Bronchial epithelial cell (primary cell): ENCODE data around the gene DLGAP4. TPM values are rescaled to one million over a fixed set of nuclear protein-coding genes. Genes with fewer than 3 reads are reported as not detected.

Source experiments
- DNase-seq: peaks from one replicate; pipeline ENCODE4 v3.0.0-alpha.2; 2010; ENCODE audit warnings: low read depth
- FAIRE-seq: peaks from 2 replicates; lab custom pipeline; 2011; peaks lifted over from hg19 to GRCh38; lab: Jason Lieb, UNC
- H3K27me3 ChIP-seq: 2 replicates; pipeline ENCODE4 v1.5.1; 2011; ENCODE audit warnings: low read length; ENCODE audit not compliant: control insufficient read depth, insufficient read depth
- H3K36me3 ChIP-seq: 2 replicates; pipeline ENCODE4 v1.5.1; 2011; ENCODE audit warnings: low read length; ENCODE audit not compliant: control insufficient read depth, insufficient read depth
- H3K4me3 ChIP-seq: 2 replicates; pipeline ENCODE4 v1.5.1; 2011; ENCODE audit warnings: mild to moderate bottlenecking, low read depth, low read length, control low read depth
- total RNA-seq: library from RNA; depleted of rRNA; stranded (reverse); fragments of >200 nt; gene quantifications from 2 replicates; pipeline ENCODE4 v1.2.1, GENCODE V29; 2014
- TF ChIP-seq, protein P1 (sequence below): IDR thresholded peaks from 2 replicates; pipeline ENCODE4 v1.5.1; 2011; ENCODE audit warnings: mild to moderate bottlenecking, moderate library complexity, low read length, control low read depth, inconsistent platforms; ENCODE audit not compliant: insufficient read depth, severe bottlenecking

The DLGAP4 gene
- total RNA-seq, 1 donor from 2014 or later: 5.5 TPM

DNA sequence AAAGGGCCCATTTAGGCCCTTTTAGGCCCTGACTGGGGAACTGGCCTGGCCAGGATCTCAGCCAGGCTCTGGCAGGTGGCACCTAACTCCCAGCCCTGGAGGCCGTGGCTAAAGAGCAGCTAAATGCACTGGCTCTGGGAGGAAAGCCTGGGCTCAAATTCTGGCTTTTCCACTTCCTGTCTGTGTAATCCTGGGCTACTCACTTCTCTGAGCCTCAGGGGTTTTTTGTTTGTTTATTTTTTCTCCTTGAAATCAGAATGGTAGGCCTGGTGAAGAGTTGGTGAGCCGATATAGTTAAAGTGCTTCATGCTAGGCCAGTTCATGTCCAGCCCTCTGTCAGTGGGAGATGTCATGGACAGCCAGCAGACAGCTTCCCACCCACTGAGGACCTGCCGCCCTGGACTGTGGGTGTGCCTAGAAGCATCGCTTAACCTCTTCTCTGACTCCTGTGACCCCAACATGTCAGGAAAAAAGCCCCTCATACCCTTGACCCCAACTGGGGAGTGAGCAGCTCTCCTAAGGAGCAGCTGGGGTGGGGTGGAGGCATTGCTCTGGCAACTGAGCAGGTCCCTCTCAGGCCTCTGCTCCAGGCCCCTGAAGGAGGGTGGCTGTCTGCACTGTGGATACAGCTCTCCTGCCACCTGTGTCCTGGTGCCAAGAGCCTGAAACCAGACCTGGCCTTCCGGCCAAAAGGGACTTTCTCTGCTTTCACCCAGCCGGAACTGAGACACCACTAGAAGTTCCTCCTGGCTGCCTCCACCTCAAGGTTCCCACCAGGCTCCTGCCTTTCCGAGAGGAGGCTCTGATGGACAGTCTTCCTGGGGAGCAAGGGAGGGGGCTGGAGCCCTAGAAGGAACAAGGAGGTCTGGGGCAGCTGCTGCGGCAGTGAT is 178.0 kb downstream of the DLGAP4 start:
- DNase-seq (peak; percentile 44), FAIRE-seq (no peak)
- H3K27me3 ChIP-seq: no peaks in the 10 kb centered on the region
- TF ChIP-seq, protein P1, sequence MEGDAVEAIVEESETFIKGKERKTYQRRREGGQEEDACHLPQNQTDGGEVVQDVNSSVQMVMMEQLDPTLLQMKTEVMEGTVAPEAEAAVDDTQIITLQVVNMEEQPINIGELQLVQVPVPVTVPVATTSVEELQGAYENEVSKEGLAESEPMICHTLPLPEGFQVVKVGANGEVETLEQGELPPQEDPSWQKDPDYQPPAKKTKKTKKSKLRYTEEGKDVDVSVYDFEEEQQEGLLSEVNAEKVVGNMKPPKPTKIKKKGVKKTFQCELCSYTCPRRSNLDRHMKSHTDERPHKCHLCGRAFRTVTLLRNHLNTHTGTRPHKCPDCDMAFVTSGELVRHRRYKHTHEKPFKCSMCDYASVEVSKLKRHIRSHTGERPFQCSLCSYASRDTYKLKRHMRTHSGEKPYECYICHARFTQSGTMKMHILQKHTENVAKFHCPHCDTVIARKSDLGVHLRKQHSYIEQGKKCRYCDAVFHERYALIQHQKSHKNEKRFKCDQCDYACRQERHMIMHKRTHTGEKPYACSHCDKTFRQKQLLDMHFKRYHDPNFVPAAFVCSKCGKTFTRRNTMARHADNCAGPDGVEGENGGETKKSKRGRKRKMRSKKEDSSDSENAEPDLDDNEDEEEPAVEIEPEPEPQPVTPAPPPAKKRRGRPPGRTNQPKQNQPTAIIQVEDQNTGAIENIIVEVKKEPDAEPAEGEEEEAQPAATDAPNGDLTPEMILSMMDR: no peak
- no peak overlapping the region for H3K4me3 ChIP-seq
- peaks cover 7% of the 10 kb centered on the region for H3K36me3 ChIP-seq

DNA sequence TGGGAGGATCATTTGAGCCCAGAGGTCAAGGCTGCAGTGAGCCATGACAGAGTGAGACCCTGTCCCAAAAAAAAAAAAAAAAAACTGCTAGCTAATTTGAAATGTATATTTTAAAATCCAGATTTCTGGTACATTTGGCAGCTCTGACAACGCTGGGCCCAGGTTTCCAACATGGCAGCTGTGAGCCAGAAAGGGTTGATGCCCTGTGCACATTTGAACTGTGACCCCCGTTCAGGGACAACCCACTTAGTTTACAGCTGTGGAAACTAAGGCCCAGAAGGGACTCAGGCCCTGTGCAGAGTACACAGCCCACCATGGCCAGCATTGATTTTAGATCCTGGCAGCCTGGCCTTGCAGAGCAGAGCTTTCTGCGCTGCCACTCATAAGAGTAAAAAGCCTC is 179.1 kb downstream of the DLGAP4 start:
- no peak for FAIRE-seq
- DNase-seq: no peak
- Histone ChIP-seq H3K27me3 (no peaks in the 10 kb centered on the region), H3K4me3 (no peak overlapping the region), H3K36me3 (peaks cover 6% of the 10 kb centered on the region)
- TF ChIP-seq, protein P1: no peak

DNA sequence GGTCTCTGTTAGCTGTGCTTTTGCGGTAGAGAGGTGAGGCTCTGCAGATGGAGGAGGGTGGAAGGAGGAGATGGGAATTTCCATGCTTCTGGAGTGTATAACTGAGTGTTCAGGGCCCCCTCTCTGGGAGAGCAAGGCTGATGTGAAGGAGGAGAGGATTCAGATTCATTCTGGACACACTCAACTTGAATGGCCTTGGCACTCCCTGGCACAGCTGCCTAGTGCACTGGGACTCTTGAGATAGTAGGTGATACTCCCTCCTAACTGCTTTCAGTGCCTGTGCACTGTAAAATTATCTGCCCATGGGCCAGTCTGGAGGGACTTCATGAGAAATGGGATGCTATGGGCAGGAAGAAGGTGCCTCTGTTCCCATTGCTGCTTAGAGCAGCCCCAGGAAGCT is 180.9 kb downstream of the DLGAP4 start:
- no peak for DNase-seq
- no peaks in the 10 kb centered on the region for H3K27me3 ChIP-seq
- TF ChIP-seq, protein P1: no peak
- H3K4me3 ChIP-seq: no peak overlapping the region
- FAIRE-seq: no peak
- peaks cover 3% of the 10 kb centered on the region for H3K36me3 ChIP-seq

DNA sequence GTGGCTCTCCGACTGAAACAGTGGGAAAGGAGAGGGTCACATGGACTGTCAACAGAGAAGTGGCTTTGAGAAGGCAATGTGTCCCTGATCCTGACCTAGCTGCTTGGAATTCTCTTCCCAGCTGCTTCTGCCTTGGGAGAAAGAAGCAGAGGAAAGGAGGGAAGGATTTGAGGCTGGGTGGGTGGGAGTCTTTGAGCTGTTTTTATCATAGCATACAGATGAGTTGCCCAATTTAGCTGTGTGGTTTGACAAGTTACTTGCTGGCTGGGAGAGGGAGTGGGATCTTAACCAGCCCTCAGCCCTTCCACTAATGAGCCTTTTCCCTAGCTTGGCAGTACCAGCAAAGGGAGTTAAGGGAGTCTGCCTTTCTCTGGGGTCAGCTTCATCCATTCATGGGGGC is 184.1 kb downstream of the DLGAP4 start:
- Histone ChIP-seq H3K27me3 (no peaks in the 10 kb centered on the region), H3K36me3 (peaks cover 6% of the 10 kb centered on the region), H3K4me3 (no peak overlapping the region)
- DNase-seq (no peak), FAIRE-seq (no peak)
- TF ChIP-seq, protein P1: no peak

DNA sequence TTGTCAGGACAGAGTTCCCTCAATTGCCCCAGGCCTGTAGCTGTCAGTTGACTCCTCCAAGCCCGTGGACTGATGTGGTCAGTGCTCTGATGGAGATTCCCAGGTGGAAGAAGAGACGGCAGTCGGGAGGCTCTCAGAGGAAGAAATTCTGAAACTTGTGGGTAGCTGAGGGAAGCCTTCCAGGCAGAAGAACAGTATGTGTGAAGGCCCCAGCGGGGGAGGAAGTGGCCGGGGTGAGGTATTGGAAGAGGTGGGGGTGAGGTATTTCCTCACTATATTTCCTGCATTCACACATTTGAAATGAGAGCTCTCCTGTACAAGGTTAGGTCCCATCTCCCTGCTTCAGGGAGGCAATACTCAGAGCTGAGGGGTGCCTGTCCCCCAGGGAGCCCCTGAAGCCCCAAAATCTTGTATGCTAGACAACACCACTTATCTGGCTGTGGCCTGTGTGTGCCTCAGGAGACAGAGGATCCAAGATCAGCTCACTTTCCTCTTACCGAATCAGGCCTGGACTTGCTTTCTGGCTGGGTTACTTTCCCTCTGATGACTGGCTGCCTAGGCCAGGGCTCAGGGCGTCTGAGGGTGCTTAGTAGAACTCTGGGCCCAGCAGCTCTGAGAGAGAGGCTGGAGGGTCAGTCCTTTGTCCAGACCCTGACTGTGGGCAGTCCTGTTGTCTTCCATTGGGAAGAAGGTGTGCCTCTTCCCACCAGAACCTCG is 185.9 kb downstream of the DLGAP4 start:
- H3K4me3 ChIP-seq: no peak overlapping the region

More for the DNA sequence above, 185.9 kb downstream of the DLGAP4 start:
- no peak for FAIRE-seq
- Histone ChIP-seq H3K36me3 (peaks cover 13% of the 10 kb centered on the region), H3K27me3 (no peaks in the 10 kb centered on the region)
- DNase-seq: peak; percentile 79
- TF ChIP-seq, protein P1: no peak
